GM18499 (cell line): ENCODE measurements around the gene POLD1.

Source experiments
- ATAC-seq: cut with Tn5 transposase; IDR thresholded peaks from one replicate; pipeline ENCODE4 v1.9.1; 2021; ENCODE audit warnings: moderate number of reproducible peaks; ENCODE audit not compliant: insufficient read depth, unreplicated experiment

POLD1 gene

DNA sequence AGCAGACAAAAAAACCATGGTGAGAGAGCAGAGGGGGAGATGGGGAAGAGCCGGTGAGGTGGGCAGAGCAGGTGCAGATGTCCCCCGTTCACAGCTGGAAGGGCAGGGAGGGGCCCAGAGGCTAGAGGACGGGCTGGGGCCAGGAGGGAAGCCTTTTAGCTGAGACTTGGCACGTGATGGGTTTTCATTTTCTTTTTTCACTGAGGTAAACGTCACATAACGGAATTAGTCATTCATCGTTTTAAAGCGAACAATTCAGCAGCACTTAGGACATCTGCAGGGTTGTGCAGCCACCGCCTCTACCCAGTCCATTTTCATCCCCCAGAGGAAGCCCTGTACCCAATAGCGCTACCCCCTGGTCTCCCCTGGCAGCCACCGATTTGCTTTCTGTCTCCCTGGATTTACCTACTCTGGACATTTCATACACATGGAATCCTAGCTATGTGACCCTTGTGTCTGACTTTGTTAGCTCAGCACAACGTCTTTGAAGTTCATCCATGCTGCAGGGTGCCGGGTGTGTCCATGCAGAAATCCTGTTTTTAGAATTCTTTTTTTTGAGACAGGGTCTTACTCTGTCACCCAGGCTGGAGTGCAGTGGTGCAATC lies 76.1 kb downstream of the POLD1 start:
- no peak for ATAC-seq

DNA sequence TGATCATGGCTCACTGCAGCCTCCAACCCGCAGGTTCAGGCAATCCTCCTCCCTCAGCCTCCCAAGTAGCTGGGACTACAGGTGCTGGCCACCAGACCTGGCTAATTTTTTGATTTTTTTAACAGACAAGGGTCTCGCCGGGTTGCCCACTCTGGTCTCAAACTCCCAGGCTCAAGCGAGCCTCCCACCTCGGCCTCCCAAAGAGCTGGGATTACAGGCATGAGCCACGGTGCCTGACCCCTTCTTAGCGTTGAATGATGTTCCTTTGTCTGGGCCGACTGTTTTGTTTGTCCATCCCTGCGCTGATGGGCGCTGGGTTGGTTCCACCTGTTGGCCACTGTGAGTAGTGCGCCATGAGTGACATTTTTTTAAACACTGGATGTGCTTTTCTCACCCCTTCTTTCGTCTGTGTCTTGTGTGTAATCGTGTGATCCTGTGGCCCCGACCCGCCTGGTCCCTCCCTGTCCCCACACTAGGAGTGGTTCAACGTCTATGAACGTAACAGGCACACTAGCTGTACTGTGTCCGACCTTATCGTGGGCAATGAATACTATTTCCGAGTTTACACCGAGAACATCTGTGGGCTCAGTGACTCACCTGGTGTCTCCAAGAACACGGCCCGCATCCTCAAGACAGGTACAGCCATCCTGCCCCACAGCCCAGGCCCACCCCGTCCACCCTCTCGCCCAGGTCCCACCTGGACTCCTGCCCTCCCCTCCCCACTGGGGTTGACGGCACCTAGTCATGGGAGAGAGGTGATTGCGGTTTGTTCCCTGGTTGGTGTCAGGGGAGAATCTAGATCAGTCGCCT lies 77.1 kb downstream of the POLD1 start:
- no peak for ATAC-seq

DNA sequence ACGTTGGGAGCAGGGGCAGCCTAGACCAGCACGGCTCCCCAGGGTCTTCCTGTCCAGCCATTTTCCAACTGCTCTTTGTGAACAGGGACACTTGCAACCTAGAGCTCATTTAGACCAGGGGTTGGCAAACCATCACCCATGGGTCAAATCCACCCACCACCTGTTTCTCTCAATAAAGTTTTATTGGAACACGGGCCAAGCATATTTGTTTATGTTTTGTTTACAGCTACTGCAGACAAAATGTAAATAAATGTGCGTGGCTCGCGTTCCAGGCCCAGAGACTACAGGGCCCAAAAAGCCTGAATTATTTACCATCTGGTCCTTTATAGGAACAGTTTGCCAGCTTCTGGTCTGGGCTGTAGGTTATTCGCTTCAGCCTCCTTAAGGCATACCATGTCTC lies 78.8 kb downstream of the POLD1 start:
- no peak for ATAC-seq

DNA sequence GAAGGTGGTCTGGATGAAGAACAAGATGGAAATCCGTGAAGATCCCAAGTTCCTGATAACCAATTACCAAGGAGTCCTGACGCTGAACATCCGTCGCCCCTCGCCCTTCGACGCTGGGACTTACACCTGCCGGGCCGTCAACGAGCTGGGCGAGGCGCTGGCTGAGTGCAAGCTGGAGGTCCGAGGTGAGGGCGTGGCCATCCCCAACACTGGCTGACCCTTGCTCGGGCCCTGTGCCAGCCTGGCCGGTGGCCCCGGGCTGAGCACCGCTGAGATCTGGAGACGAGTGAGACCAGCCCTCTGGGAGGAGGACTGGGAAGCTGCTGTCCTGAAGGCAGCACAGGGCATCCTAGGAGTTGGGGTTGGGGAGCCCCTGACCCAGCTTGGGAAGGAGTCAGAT lies 80.2 kb downstream of the POLD1 start:
- ATAC-seq = no peak

DNA sequence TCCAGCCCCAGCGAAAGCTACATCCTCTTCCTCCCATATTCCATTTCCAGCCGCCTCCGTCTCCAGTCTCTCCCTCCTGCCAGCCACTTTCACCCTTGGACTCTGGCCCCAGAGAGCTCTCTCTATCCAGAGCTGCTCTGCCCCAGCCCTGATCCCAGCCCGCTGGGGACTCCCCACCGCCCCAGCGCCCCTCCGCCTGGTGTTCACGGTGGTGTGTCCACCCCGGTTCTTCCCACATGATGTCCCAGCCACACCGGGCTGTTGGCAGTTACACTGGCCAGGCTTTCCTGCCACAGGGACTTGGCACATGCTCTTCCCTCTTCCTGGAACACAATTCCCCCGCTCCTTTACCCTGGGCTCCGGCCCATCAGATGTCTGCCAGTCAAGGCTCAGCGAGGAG lies 80.9 kb downstream of the POLD1 start:
- ATAC-seq = no peak

GRCh38 chr19:50465986-50466705 lies 82.0 kb downstream of the POLD1 start:
- ATAC-seq = no peak

DNA sequence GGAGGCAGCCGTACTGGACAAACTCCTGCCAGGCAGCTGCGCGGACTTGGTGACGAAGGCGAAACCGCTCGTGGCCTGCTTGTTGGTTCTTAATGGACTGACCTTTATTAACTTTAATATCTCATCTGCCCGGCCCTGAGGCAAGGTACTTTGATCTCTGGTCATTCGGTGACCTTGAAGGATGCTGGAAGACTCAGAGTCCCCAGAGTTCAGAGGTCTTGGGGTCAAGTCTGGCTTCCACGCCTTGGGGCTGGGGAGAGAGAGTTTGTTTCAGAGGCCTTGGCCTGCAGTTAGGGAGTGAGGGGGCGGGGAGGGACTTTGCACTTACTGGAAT lies 82.5 kb downstream of the POLD1 start:
- no peak for ATAC-seq

DNA sequence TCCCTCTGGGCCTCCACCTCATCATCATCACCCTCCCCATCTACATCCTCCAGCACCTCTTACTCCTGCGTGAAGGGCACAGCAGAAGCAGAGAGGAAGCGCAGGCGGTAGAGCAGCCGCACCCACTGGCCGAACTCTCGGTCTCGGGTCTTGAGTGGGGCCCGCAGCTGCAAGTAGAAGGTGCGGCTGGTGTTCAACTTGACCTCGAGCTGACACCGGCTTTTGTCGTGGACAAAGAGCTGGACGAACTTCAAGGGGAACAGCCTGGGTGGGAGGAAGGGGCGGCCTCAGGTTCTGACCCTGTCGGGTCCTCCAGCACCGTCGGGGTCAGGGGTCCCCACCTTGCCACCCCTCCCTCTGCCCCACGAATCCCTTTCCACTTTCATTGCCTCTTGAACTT lies 83.4 kb downstream of the POLD1 start:
- ATAC-seq = no peak
